PC-9 (cell line): ENCODE data around the gene ITGB4.

Experiments
- CTCF ChIP-seq: fragments of 200-600 bp; sonication (generic); conservative IDR thresholded peaks from 2 replicates; pipeline ENCODE4 v1.6.1; 2017; ENCODE audit warnings: mixed run types, antibody characterized with exemption, mild to moderate bottlenecking, moderate library complexity
- EZH2 ChIP-seq: fragments of 200-600 bp; sonication (generic); IDR thresholded peaks from 2 replicates; pipeline ENCODE4 v1.8.0; 2017; ENCODE audit warnings: antibody characterized with exemption, low read depth

GRCh38 chr17:75727391-75727790, 6.1 kb downstream of the ITGB4 start:
- TF ChIP-seq CTCF, result no peak
- no peak for TF ChIP-seq EZH2
